Stromal cell of bone marrow (primary cell): ENCODE results near the gene VWA3A.
"Not testable (repeated sequence)": the region's sequence is repeated elsewhere in the genome, so short reads cannot be mapped to it uniquely, and the experiment has no call there.

Experiments used
- DNase-seq: peaks from one replicate; pipeline ENCODE4 v3.0.0-alpha.2; 2012; ENCODE audit warnings: low read depth

Gene VWA3A, protein sequence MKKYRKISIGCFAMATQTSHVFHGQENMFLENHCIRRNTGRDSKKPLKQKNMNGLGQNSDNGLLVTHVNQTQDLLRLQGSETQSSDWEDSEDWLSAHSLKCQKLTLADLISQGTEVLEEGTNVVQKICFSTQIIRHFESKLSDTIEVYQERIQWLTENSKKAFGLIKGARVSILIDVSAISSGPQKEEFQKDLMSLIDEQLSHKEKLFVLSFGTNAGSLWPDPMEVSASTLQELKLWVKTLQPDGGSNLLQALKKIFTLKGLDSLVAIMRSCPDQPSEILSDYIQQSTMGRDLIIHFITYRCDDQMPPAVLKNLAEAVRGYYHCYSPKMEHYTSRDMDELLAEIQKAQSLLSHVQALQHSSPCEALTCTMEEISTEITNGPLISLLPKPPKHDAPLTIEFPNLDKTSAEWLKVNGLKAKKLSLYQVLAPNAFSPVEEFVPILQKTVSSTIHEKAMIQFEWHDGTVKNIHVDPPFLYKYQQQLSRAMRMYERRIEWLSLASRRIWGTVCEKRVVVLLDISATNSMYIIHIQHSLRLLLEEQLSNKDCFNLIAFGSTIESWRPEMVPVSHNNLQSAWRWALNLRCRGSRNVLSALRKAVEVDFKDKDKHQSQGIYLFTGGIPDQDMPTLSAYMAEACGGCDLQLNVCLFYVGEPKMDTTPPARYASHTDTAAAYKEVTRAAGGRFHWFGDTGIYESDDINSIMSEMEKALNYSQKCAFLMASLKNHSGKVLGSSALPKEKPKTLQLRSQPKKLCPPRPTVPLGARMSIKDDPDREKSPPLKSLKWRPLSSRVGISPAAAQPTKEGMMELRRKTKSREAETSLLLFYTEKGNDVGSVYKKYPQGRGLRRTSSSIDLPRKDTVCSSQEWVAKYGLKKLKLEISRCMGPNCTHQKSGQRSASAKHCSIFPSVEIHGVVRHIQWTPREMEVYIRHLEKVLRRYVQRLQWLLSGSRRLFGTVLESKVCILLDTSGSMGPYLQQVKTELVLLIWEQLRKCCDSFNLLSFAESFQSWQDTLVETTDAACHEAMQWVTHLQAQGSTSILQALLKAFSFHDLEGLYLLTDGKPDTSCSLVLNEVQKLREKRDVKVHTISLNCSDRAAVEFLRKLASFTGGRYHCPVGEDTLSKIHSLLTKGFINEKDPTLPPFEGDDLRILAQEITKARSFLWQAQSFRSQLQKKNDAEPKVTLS

DNA sequence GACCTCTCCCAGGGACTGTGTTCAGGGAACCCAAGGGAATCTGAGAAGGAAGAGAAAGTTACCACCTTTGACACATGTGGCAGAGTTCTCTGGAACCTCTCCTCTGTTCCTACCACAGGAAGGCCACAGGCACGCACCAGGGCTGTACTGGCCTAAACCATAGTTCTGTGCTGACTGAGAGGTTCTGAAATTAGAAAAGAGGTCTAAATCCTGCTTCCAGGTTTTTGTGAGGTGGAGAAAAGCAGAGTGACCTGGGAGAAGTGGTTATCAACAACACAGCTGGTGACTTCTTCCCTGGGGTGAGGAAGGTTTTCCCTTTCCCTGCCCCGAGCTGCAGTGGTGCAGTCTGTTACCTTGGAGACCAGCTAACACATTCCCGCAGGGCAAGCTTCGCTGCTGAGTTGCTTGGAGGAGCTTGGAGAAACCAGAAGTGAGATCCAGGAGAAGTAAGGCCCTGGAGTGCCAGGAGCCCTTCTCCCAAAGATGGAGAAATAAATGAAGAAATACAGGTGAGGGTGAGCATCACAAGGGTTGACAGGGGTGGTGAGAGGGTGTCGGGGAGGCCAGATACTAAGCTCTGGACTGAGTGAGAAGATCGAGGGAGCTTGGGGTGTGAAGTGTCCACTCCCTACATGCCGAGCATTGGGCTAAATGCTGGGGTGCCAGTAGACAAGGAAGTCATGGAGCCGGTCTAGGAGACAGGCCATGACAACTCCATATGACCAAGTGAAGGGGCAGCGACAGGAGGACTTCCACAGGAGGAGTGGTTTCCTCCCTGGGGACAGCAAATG, at the start of gene VWA3A:
VWA3A (plus strand) TSS at position 399 of the 791 bp plus-strand sequence; CDS start at position 496, 97 bp downstream.
- peak; percentile 45 for DNase-seq

GRCh38 chr16:22043882-22044281, 48.5 kb upstream of the VWA3A start:
- not testable (repeated sequence) for DNase-seq

DNA sequence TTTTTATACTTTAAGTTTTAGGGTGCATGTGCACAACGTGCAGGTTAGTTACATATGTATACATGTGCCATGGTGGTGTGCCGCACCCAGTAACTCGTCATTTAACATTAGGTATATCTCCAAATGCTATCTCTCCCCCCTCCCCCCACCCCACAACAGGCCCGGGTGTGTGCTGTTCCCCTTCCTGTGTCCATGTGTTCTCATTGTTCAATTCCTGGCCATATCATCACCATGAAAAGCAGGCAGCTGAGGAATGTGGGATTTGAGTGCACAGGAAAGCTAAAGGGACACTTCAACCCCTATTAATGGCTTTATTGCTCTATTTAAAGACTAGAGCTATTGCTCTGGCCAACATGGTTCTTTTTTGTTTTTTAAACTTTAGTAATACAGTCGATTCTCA, 46.5 kb upstream of the VWA3A start:
- DNase-seq, result not testable (repeated sequence)

DNA sequence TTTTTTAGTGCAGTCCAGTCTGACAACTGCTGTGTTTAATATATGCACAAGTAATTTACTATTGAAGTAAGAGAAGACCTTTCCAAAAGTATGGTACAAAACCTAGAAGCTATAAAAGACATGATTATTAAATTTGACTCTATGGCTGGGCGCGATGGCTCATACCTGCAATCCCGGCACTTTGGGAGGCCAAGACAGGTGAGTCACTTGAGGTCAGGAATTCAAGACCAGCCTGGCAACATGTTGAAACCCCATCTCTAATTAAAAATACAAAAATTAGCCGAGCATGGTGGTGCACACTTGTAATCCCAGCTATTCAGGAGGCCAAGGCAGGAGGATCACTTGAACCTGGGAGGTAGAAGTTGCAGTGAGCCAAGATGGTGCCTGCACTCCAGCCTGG, 41.4 kb upstream of the VWA3A start:
- no peak for DNase-seq

DNA sequence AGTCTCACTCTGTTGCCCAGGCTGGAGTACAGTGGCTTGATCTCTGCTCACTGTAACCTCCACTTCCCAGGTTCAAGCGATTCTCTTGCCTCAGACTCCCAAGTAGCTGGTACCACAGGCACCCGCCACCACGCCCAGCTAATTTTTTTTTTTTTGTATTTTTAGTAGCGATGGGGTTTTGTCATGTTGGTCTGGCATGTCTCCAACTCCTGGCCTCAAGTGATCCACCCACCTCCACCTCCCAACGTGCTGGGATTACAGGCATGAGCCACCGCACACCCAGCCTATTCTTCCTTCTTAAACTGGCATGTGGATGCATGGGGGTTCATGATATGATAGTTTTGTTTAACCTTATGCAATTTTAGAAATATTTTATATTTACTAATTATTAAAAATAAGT, 39.4 kb upstream of the VWA3A start:
- no peak for DNase-seq

- DNase-seq, result no peak
These were observed 38.4 kb upstream of the VWA3A start for GRCh38 chr16:22053921-22054341.

- no peak for DNase-seq
These were observed 37.3 kb upstream of the VWA3A start for GRCh38 chr16:22054847-22055590.

DNA sequence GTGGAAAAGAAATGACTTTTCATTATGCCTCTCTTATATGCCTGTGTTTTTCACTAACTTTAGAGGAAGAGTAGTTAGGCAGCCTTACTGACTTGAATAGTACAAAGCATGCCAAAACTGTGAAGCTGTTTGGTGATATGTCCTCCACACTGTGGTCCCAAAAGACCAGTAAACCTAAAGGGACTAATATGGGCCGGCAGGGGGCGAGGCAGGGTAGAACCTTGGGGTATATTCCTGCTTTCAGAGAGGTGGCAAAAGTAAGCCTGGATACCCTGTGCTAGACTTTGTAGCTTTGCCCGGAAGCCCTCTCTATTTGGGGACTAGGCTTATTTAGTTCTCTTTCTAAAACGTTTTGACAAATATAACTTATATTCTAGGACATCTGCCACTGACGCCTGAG, 36.5 kb upstream of the VWA3A start:
- no peak for DNase-seq

DNA sequence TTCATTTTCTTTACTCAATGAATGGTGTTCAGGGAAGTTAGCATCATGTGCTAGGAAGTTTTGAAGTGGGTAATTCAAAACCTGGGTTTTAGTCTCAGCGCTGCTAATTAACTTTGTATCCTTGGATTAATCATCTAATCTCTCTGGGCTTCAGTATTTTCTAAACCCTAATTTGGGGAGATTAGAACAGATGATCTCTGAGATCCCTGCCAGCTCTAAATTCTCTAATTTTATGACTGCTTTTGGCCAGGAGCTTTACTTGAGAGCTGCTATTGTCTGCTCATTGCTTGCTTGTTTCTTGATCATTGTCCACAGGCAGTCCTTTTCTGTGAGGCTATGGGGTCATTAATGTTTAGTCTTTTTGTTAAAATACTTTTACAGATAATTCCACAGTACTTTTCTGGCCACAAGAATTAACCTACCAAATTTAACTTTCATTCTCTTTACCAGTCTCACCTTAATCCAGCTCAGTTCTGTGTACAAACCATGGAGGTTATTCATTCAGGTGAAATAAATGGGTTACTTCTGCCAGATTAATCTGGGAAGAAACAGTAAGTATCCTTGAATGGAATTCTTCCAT, 28.4 kb upstream of the VWA3A start:
- DNase-seq, result no peak

DNA sequence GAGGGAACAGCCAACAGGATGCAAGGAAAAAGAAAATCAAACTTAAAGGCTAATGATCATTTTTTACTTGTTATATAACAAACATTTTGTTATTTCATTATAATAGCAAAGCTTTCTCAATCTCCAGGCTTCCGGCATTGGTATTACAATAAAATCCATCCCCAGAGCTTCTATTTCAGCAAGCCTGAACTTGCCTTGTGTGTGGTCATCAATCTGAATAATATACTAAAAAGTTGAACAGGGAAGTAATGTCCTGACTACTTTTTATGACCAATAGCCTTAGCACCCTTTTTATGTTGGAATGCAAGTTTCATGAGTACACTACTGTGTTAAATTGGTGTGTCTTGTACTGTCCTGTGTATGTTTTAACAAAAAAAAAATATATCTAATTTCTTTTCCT, 27.1 kb upstream of the VWA3A start:
- no peak for DNase-seq

- DNase-seq, result peak; percentile 31
These were observed 21.7 kb upstream of the VWA3A start for GRCh38 chr16:22070361-22071330.

DNA sequence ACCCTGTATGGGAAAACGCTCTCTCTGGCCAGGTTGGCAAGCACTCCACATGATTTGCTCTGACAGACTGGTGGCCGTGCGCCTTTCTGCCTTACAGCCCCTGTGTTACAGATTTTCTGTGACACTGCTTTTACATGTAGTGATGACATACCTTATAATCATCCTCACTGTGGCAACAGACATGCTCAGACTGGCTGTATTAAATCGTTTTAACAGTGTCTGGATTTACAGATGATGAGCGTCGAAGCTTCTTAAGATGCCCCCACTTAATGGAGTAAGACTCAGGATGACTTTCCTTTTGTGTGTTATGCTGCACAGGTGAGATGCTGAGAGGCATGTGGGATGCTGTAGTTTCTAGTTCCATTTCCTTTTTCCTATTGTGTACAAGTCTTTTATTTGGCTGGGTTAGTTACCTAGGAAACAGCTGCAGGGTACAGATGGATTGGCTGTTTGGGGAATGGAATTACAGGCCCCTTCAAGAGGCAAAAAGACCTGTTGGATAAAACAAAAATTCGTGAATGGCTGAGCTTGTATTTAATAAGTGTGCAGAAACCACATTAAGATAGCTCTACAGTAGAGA, 20.9 kb upstream of the VWA3A start:
- DNase-seq, result no peak

- DNase-seq, result no peak
These were observed 19.0 kb upstream of the VWA3A start for GRCh38 chr16:22073350-22073749.

GRCh38 chr16:22075043-22075757, 17.1 kb upstream of the VWA3A start:
- no peak for DNase-seq

GRCh38 chr16:22075776-22076175, 16.6 kb upstream of the VWA3A start:
- no peak for DNase-seq

DNA sequence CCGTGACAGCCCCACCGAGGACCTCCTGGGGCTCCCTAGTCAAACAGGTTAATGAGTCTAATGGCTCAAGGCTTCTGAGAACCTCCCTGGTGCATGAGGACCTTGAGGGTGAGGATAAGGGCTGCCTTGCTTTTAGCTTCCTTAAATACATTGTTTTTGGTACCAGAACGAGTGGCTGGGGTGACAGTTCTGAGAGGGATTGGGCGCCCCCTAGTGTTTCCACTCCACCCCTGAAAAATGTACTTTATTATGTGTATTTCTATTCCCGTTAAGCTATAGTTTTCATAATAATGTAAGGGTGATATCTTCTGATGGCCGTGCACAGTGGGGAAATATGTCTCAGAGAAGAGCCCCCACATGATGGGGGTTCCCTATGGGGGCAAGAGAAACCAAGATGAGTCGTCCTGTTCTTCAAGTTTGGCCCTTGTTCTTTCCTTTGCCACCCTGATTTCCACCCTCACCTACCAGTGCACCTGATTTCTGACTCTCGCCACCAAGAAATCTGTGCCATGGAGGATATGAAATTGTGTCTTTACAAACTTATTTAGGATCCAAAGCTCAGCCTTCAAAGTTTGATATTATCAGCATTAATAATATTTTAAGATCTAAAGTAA, 14.5 kb upstream of the VWA3A start:
- DNase-seq, result peak; percentile 34

- DNase-seq, result no peak
These were observed 13.7 kb upstream of the VWA3A start for GRCh38 chr16:22078656-22079055.

DNA sequence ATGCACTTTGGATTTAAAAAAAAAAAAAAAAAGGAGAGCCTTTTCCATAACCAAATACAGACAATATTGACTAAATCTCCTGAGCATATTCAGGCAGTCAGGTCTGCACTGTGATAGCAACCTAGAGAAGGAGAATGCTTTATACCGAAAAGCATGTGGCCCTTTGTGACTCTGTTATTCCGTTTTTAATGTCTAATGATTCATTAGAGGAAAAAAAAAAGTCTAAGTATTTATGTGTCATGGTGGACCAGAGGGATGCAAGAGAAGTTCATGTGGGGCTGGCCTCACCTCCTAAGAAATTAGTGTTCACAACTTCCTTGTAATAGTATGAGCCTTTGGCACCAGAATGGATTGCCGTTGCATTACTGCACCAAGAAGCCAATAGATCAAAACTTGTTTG, 11.3 kb upstream of the VWA3A start:
- DNase-seq, result no peak
